HG03442 (cell line): ENCODE measurements around the gene ELMO1.
A peak's percentile ranks its signal among the peaks of the same experiment; 100 is the strongest.

Experiments used
- ATAC-seq: cut with Tn5 transposase; IDR thresholded peaks from one replicate; pipeline ENCODE4 v1.9.1; 2021; ENCODE audit warnings: mild to moderate bottlenecking, moderate library complexity; ENCODE audit not compliant: unreplicated experiment

The ELMO1 gene

GRCh38 chr7:37037286-37037685, 411.4 kb downstream of the ELMO1 start:
- ATAC-seq = no peak

- no peak for ATAC-seq
Measured at GRCh38 chr7:37035631-37036030, 413.0 kb downstream of the ELMO1 start.

GRCh38 chr7:37033141-37033540, 415.5 kb downstream of the ELMO1 start:
- no peak for ATAC-seq

- ATAC-seq = no peak
Measured at GRCh38 chr7:37032258-37032601, 416.4 kb downstream of the ELMO1 start.

- no peak for ATAC-seq
Measured at GRCh38 chr7:37031571-37032257, 416.9 kb downstream of the ELMO1 start.

GRCh38 chr7:37028909-37029440, 419.7 kb downstream of the ELMO1 start:
- ATAC-seq = no peak

- ATAC-seq = no peak
Measured at GRCh38 chr7:37027557-37028341, 420.9 kb downstream of the ELMO1 start.

- ATAC-seq = peak; percentile 42
Measured at GRCh38 chr7:37027104-37027503, 421.6 kb downstream of the ELMO1 start.

GRCh38 chr7:37018954-37019353, 429.7 kb downstream of the ELMO1 start:
- ATAC-seq = peak; percentile 77

GRCh38 chr7:37016064-37016878, 432.4 kb downstream of the ELMO1 start:
- no peak for ATAC-seq

GRCh38 chr7:37015353-37016034, 433.2 kb downstream of the ELMO1 start:
- ATAC-seq = no peak

- no peak for ATAC-seq
Measured at GRCh38 chr7:37013771-37014170, 434.9 kb downstream of the ELMO1 start.

GRCh38 chr7:37011151-37011890, 437.3 kb downstream of the ELMO1 start:
- no peak for ATAC-seq

GRCh38 chr7:37009125-37009675, 439.5 kb downstream of the ELMO1 start:
- ATAC-seq = no peak

- no peak for ATAC-seq
Measured at GRCh38 chr7:37007691-37008090, 441.0 kb downstream of the ELMO1 start.

- no peak for ATAC-seq
Measured at GRCh38 chr7:37007268-37007667, 441.4 kb downstream of the ELMO1 start.

GRCh38 chr7:37006764-37007163, 441.9 kb downstream of the ELMO1 start:
- no peak for ATAC-seq

- no peak for ATAC-seq
Measured at GRCh38 chr7:37000511-37000910, 448.2 kb downstream of the ELMO1 start.

- no peak for ATAC-seq
Measured at GRCh38 chr7:36999626-37000485, 448.8 kb downstream of the ELMO1 start.
